ENCODE data around the gene HSPBAP1.

Gene HSPBAP1

DNA sequence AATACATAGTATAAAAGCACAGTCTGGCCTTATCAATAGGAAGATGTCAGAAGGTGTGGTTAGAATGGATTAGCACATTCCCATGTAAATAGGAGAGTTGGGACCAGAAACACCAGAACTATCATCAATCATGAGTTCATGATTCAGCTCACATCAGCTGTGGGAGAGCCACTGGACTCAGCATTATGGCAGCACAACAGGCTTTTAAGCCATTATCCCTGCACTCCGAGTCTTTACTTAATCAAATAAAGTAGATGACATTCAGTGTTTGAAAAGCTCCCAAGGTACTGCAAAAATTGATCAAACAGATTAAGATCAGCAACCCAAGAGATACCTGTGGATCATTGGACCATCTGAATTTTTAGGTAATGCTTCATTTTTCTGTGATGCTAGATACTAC is 88.3 kb downstream of the HSPBAP1 start:
- TF ChIP-seq, protein P1, sequence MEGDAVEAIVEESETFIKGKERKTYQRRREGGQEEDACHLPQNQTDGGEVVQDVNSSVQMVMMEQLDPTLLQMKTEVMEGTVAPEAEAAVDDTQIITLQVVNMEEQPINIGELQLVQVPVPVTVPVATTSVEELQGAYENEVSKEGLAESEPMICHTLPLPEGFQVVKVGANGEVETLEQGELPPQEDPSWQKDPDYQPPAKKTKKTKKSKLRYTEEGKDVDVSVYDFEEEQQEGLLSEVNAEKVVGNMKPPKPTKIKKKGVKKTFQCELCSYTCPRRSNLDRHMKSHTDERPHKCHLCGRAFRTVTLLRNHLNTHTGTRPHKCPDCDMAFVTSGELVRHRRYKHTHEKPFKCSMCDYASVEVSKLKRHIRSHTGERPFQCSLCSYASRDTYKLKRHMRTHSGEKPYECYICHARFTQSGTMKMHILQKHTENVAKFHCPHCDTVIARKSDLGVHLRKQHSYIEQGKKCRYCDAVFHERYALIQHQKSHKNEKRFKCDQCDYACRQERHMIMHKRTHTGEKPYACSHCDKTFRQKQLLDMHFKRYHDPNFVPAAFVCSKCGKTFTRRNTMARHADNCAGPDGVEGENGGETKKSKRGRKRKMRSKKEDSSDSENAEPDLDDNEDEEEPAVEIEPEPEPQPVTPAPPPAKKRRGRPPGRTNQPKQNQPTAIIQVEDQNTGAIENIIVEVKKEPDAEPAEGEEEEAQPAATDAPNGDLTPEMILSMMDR (IDR thresholded peaks at IDR 0.05; ENCODE audit: borderline replicate concordance, insufficient read depth, low read depth, low read length): no peak
- no peak overlapping the region for H3K4me3 ChIP-seq (ENCODE audit: low read depth, low read length)

DNA sequence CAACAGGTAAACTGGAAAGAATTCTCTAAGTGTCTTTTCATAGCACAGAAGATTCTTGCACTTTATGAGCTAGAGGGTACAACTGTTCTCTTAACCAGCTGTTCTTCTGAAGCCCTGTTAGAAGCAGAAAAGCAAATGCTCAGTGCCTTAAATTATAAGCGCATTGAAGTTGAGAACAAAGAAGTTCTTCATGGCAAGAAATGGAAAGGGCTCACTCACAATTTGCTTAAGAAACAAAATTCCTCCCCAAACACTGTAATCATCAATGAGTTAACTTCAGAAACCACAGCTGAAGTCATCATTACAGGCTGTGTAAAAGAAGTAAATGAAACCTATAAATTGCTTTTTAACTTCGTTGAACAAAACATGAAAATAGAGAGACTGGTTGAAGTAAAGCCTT is 93.4 kb downstream of the HSPBAP1 start:
- H3K4me3 ChIP-seq (ENCODE audit: low read depth, low read length): no peak overlapping the region
- TF ChIP-seq, protein P1 (IDR thresholded peaks at IDR 0.05; ENCODE audit: borderline replicate concordance, insufficient read depth, low read depth, low read length): no peak

DNA sequence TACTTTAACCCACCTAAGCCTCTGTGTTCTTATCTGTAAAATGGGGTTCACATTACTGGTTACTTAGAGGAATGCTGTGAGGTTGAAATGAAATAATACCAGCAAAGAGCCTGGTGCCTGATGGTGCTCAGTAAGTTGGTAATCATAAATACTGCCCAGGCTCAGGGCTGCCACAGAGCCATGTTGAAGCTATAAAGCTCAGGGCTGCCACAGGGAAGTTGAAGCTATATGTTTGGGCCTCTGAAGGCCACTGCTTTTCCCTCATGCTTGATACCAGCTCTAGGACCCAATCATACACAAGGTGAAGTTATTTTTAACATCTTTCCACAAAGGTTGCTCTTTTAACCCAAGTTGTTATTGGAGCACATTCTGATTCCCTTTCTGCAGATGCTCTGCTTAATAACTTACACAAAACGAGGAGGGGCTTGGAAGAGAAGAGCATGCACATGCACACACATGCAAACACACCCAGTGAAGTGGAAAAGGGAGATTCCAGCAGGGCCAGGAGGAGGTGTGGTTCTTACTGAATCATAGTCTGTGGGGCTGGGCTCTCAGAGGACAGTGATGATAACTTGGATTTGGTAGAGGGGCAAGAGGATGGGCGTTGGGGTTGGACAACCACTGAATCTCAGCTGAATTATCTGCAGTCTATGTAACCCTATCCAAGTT is 95.5 kb downstream of the HSPBAP1 start:
- no peak overlapping the region for H3K4me3 ChIP-seq (ENCODE audit: low read depth, low read length)
- TF ChIP-seq, protein P1 (IDR thresholded peaks at IDR 0.05; ENCODE audit: borderline replicate concordance, insufficient read depth, low read depth, low read length): no peak

DNA sequence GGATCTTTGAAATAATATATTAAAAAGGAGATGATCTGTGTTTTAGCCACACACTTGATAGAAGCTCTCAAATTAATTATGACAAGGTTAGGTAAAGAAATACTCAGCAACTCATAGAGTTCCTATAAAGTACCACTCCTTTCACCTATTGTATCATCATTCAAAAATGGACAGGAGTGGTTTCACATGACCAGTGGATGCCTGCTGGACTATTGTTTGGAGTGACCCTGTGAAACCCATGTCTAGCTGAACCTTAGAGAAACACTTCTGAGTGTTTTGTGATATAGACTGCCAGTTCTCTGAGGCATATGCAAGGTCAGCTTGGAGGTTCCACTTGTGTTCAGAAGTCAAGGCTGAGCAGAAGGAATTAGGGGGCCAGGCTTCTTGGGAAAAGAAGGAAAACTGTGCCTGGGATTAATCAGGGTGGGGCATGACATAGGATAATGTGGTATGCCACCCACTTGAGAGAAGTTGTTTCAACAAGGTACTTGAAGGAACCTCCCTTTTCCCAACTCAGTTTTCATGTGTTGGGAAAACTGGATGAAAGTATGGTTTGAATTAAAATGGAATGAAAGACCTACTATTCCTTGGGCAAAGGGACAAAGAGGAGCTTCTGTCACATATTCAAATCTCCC is 97.6 kb downstream of the HSPBAP1 start:
- H3K4me3 ChIP-seq (ENCODE audit: low read depth, low read length): no peak overlapping the region
- TF ChIP-seq, protein P1 (IDR thresholded peaks at IDR 0.05; ENCODE audit: borderline replicate concordance, insufficient read depth, low read depth, low read length): no peak

DNA sequence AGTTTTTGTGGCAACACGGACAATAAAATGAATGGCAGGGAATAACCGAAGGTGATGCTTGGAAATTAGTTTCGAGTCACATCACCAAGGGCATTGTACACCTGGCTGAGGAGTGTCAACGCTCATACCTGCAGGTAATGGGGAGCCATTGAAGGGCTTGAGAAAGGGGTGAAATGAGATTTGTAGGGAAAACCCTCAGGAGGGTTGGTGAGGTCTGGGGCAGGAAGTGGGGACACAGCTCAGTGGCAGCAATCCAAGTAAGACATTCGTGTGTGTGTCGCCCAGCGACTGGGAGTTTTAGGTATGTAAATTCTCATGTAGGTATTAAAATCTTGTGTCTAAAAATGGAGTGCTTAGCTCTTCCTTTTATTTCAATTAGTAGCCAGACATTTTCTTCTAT is 98.7 kb downstream of the HSPBAP1 start:
- TF ChIP-seq, protein P1 (IDR thresholded peaks at IDR 0.05; ENCODE audit: borderline replicate concordance, insufficient read depth, low read depth, low read length): no peak
- H3K4me3 ChIP-seq (ENCODE audit: low read depth, low read length): no peak overlapping the region

DNA sequence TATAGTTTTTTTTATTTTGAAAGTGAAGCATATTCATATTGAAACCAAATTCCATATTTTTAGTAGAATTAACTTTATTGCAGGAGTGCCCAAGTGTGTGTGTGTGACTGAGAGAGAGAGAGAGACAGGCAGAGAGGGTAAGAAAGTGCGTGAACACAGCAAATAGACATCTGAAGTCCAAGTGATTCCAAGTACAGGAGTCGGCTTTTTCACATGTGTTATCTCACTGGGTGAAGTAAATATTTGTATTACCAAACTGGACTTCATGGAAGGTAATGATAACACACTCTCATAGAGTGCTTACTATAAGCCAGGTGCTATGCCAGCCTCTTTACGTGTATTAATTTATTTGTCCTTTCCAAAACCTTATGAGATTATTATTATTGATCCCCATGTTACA is 101.0 kb downstream of the HSPBAP1 start:
- no peak overlapping the region for H3K4me3 ChIP-seq (ENCODE audit: low read depth, low read length)
- TF ChIP-seq, protein P1 (IDR thresholded peaks at IDR 0.05; ENCODE audit: borderline replicate concordance, insufficient read depth, low read depth, low read length): no peak

DNA sequence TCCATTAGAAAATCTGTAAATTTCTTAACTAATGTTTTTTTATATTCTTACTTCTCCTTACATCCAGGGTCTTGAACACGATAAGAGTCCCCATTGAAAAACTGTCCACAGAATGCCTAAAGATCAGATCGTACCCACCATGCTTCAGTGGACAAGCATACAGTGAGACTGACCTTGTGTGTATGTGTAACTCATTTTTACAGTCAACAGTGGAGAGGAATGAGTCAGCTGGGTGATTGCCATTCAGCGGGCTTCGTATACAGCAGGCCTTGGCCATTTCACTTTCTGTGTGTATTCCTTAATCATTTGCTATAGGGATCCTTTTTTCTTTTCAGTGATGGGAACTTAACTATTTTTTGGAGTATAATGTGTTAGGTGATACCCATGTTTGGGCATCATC is 102.4 kb downstream of the HSPBAP1 start:
- H3K4me3 ChIP-seq (ENCODE audit: low read depth, low read length): no peak overlapping the region
- TF ChIP-seq, protein P1 (IDR thresholded peaks at IDR 0.05; ENCODE audit: borderline replicate concordance, insufficient read depth, low read depth, low read length): no peak

Measured in GM12875 (cell line).